GM18499 (cell line): ENCODE measurements around the gene CD55.

Source experiments
- ATAC-seq: cut with Tn5 transposase; IDR thresholded peaks from one replicate; pipeline ENCODE4 v1.9.1; 2021; ENCODE audit warnings: moderate number of reproducible peaks; ENCODE audit not compliant: insufficient read depth, unreplicated experiment

Gene CD55

DNA sequence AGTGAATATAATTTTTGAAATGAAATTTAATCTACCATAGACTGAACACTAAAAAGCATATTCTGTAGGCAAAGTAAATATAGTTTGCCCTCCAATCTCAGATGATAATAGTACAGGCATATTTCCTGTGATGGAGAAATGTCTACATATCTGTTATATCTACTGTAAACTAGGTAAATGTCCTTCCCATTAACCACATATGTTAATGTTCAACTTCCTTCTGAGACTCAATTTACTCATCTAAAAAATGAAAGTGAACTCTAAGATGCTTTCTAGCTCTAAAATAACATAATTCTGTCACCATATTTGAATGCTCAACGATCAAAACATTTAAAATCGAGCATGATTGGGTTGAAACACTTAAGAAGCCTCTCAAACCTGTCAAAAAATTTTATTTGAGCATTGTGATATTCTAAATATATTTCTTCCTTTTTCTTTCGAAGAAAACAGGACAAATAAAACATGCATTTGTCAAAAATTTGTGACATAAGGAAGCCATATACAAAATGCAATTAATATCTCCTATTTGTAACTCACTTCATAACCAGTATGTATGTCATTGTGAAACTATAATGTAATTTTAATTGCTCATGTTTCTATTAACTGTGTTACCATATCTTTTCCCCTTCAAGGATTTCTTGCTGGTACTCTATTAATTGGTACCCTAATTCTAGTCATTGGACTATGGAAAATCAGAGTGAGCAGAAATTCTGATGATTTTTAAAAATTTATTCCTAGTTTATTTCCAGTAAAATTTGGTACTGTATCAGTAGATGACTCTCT, 34.2 kb downstream of the CD55 start:
- ATAC-seq, result no peak

DNA sequence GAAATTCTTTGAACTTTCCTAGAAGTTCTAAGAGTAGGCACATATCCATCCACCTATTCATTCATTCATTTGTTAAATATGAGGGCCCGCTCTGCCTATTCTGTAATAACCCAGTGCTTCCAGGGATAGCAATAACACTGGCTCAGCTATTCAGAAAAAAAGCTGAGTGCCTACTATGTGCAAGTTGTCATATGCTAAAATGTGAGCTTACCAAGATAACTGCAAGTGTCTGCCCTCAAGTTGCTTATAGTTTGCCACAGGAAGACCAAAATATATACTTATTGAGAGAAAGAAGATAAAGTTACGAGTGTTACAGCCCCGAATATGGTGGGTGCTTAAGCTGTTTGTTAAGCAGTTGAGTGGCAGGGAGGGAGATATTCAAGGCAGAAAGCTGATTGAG, 39.6 kb downstream of the CD55 start:
- no peak for ATAC-seq

DNA sequence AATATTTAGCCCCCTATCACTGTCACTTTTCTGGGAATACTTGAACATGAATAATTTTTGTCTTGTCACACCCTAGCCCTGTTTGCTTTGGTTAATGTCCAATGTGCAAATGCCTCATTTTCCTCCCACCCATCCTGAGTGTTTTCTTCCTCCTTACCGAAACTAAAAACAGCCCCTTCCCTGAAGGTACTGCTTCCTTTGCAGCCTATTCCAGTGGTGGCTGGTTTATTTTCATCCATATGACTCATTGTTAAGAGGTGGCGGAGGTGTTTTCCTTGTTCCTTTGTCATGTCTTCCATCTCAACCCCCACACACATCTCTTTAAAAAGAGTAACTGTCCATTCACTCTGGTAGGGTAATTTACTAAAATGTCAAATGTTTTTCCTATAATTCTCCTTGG, 40.4 kb downstream of the CD55 start:
- no peak for ATAC-seq

DNA sequence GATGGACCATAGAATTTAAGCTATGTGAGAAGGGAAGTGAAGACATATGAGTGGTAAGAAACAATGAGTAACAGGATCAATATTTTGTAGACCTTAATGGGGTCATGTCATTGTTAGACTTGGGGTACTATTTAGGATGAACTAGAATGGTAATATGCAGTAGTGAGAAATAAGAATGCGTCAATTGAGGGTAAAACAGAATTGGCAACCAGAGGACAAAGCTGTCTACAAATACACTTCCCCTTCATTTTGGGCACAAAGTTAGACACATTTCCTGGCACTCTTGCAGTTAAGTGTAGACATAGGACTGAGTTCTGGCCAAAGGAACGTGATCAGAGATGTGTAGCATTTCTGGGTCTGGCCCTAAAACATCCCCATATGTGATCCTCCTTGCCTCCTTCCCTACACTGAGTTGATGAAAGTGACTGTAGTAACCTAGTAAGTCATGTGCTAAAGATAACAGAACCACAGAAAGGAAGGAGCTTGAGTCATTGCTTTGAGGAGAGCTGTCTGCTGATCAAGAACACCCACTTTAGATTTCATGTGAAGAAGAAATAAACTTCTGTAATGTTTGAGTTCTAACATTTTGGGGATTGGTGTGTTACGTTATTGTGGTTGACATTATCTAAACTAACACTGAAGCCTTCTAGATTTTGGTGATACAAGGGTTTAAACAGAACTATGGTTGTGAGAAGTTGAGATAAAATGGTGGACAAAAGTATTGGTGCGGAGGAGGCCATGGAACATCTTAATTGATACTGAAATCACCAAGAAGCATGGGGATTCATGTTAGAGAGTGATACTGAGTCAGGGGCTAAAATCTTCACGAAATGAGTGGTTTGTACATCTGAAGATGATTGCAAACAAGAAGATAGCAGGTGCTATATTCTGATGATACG, 41.7 kb downstream of the CD55 start:
- no peak for ATAC-seq

DNA sequence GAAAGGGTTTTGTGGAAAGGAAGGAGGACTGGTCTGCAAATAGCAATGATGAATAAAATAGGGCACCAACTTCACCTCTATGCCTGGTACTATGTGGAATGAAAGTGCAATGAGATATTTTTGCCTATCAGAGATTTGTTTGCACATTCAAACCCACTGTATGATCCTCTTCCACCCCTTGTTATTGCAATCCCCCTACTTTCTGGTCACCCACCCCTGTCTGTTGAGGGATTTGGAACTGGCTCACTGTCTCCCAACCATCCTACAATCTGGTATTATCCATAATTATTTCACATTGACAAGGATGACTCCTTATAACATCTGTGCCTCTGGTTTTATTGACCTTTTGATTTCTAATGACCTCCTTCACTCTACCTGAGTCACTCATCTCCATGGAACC, 42.4 kb downstream of the CD55 start:
- ATAC-seq, result no peak

DNA sequence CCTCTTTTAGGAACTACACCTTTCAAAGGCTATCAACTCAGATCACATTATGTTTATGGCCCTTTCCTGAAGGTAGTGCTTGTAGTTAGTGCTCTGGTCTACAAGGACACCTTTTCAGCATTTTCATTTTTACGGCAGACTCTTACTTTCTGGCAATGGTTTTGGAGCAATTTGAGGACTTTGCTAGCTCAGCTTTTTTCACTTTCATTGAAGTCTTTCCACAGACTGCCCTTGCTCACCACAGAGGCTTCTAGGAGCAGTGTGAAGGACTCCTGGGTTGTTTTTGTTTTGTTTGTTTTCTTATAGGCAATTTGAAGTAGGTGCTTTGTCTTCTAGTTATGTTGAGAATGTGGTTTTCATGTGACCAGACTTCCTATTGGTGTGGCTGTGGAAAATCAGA, 43.1 kb downstream of the CD55 start:
- no peak for ATAC-seq

DNA sequence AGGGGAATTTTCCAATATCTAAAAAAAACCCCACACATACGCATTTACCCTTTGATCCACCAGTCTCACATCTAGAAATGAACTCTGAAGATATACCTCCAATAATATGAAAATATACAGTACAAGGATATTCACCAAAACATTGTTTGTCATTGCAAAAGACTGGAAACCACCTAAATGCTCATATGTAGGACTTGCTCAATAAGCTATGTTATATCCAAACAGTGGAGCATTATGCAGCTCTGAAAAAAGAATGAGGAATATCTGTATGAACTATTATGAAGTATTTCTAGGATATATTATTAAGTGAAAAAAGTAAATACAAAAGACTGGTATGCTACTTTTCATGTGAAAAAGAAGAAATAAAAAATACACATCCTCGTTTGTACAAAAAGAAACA, 43.6 kb downstream of the CD55 start:
- no peak for ATAC-seq

DNA sequence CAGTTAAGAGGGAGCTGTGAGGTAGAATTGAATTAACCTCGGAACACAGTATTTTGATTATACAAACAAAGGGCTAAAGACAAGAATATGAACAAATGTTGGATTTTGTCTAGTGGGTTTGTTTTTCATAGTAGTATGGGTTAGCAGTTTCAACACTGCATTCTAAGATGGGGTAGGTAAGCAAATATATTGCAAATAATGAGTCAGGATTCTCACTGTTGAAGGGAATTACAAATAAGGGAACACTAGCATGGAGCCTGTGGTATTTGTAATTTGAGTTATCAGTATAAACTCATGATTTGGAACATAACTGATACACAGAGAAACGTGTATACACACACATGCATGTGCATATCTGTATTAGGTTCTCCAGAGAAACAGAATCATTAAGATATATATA, 44.5 kb downstream of the CD55 start:
- no peak for ATAC-seq

DNA sequence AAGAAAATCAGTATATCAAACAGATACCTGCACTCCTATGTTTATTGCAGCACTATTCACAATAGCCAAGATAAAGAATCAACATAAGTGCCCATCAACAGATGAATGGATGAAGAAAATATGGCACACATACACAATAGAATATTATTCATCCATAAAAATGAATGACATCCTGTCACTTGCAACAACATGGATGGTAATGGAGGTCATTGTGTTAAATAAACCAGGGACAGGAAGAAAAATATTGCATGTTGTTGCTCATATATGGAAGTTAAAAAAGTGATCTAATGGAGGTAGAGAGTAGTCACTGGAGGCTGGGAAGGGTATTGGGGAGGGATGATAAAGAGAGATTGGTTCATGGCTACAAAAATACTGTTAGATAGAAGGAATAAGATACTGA, 67.2 kb downstream of the CD55 start:
- no peak for ATAC-seq

DNA sequence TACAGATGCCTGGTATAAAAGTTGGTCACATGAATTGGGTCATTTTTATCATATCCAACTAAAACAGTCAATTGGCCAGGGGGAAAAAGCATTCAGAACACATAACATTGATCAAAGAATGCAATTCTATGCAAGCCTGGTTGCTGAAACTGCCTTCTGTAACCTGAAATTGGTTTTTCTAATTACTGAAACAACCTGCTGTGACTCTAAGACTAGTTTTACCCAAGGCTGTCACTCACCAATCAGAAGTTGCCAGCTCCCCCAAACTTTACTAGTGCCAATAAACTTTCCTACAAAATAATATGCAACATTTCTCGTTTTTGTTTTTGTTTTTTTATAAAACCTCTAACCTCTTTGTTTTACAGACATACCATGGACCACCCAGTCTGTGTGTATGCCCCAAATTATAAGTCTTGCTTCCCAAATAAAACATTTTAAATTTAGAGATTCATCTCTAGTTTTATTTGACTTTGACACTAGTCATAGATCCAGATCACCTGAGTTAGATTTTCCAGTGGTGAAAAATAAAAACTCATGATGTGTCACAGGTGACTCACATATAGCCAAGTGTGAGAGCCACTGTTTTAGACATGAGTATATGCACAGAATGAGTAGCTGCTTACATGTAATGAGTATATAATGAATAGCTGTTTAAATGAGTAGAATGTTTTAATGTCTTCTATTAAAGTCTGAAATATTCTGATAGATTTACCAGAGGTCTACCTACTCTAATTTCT, 68.4 kb downstream of the CD55 start:
- ATAC-seq, result no peak

DNA sequence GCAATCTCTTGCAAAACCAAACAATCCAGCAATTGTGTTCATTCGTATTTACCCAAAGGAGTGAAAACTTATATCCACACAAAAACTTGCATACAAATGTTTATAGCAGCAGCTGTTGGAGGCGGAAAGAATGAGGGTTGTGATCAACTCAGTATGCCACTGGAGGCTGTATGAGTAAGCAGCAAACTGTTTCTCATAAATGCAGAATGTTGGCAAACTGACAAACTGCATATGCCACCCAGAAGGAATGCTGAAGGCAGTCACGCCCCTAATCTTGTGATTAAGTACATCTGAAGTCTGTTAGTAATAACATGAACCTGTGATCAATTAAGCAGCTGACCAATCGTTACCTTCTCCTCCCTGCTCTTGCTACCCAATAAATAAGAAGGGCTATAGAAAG, 72.1 kb downstream of the CD55 start:
- no peak for ATAC-seq

DNA sequence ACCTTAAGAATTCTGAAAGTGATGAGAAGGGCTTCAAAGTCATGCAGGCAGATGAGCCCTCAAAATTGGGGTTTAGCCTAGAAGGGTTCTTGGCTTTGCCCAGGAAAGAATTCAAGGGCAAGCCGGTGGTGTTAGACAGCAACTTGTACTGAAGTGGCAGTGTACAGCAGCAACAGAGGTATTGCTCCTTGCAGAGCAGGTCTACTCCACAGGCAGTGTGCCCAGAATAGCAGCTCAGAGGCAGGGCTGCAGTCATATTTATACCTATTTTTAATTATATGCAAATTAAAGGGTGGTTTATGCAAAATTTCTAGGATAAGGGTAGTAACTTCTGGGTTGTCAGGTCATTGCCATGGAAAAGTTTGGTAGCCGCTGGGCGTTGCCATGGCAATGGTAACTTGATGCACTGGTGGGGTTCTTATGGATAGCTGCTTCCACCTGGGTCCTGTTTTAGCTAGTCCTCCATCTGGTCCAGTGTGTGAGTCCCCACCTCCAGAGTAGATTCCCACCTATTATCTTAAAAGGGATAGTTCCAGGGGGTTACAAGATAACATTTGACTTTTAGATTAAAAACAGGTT, 74.8 kb downstream of the CD55 start:
- no peak for ATAC-seq

DNA sequence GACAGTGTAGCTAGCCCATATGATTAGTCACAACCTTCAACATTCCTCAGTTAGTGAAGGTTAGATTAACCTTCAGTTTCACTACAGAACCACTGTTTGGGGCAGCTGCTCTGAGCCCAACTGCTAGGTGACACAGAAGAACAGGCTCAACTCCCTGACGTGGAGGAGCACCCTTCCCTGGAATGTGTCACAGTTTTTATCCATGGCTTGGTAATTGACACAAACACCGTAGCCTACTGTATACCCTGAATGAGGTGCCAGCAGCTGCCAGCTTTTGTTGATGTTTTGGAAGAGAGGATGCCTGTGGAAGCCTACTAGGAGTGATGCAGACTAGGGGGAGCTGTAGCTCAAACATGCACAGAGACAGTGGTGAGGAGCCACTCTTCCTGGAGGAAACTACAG, 76.0 kb downstream of the CD55 start:
- ATAC-seq, result no peak

DNA sequence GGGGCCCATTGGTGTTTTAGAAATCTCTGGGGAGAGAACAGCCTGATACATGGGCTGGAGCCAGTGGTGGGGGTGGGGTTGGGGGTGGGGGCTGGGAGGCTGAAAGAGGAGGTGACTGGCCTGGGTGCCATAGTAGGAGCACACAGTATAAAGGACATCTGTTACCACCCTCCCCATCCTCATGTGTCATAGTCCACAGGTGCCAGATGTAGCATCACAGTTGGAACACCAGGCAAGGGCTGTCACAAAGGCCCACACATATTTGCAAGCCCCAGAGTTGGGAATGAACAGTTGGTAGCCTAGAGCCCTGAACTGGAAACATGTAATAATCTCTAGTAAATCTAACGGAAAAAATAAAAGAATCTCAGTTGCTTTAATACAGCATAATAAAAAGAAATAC, 77.5 kb downstream of the CD55 start:
- ATAC-seq, result no peak

DNA sequence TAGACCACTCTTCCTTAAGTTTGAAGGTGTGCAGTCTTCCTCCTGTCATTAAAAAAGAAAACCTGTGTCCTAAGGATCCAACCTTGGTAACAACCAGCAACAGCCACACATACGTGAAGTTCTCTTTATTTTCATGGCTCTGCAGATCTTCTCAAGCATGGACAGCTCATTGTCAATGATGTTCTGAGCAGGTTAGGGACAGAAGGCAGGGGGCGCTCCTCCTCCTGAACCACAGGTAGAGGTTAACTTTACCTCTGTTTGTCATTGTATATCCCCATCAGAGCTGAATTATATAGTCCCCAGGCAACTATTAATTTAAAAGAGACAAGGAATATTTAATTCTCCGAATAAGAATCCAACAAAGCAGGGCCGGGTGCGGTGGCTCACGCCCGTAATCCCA, 80.1 kb downstream of the CD55 start:
- no peak for ATAC-seq

DNA sequence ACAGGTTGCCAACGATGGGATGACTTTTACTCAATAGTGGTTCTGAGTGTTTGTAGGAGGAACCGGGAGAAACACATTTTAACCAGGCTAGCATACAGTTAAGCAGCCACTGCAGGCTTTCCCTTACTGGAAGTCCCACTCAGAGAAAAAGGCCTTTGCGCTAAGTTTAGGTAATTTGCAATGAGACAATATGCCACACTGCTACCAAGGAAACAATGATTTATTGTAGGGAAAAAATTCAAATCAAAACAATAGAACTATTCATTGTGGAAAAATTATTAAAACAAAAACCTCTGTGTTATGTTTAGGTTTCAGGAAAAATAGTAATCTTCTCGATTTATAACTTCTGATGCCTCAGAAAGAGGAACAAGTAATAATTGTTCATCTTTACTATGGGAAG, 81.3 kb downstream of the CD55 start:
- ATAC-seq, result no peak

DNA sequence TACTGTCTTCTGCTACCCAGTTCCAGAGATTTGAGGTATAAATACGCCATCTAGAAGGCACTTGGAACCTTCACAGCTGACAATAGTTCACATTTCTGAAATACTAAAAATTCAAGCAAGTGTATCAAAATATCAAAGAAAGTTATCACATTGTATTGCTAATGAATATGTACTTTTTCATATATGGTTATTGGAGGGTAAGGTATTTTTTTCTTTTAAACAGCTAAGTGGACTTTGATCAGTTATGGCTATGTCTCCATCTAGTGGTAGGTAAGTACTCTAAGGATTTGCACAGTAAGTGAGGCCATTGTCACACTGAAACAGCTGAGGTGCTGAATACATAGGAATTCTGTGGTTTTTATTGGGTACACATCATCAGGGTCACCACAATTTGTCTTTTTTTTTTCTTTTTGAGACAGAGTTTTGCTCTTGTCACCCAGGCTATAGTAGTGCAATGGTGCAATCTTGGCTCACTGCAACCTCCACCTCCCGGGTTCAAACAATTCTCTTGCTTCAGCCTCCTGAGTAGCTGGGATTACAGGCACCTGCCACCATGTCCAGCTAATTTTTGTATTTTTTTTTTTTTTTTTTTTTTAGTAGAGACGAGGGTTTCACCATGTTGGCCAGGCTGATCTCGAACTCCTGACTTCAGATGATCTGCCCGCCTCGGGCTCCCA, 83.5 kb downstream of the CD55 start:
- ATAC-seq, result no peak

DNA sequence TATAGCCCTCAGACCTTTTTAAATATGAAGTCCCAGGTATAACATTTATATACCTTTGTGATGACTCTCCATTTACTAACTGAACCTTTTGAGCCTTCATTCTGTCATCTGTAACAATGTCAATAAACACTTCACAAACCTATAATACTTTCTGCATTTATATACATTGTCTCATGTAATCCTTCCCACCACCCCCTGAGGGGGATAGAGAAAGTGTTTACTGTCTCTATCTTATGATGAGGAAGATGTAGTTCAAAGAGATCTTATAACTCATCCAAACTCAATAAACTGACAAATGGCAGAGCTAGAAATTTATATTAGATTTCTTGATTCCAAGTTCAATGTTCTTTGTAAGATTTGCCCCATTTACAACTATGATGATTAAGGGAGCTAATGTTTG, 84.3 kb downstream of the CD55 start:
- no peak for ATAC-seq

DNA sequence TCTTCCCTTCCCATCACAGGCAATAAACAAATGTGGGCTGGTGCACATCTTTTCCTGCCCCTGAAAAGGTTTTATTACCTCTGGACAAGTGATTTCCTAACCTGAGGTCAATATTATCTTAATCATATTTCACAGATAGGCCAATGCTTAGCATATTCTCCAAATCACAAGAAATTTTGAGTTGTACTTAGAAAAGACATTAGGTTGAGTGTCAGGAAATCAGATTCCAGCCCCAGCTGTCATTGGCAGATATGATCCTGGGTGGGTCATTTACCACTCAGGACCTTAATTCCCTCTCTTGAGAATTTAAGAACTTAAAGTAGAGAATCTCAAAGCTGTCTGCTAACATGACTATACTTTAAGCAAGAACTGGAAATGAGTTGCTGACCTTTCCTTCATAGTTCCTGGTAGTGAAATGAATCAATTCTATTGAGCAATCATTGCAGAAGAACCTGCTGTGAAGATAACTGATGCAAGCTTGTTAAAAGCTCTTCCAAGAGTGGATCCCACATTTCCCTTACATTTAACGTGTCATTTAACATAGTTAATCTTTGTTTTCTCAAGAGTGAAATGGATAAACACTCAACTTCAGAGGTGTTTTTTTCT, 86.3 kb downstream of the CD55 start:
- no peak for ATAC-seq
